Thyroid gland (tissue), 4 donors: ENCODE measurements around the gene CREB3L1.

Experiments
- CTCF ChIP-seq, 6 experiments: fragments of 200-600 bp in 3 of 6; fragments of 450-650 bp in 3 of 6; sonication (generic) in 3 of 6; IDR thresholded peaks; one replicate each; pipeline ENCODE4 v1.5.1; 2016 to 2019; ENCODE audit warnings: antibody characterized with exemption in 6 of 6, mild to moderate bottlenecking in 2 of 6, inconsistent platforms in 1 of 6, moderate library complexity in 1 of 6
- POLR2A ChIP-seq, 2 donors: fragments of 450-650 bp; IDR thresholded peaks; one replicate each; pipeline ENCODE4 v1.6.1; 2017; ENCODE audit warnings: antibody characterized with exemption in 2 of 2, mild to moderate bottlenecking in 2 of 2, moderate library complexity in 1 of 2

GRCh38 chr11:46338988-46339666, 61.7 kb downstream of the CREB3L1 start:
- TF ChIP-seq CTCF (IDR thresholded peaks at IDR 0.05) = no peak
- no peak for TF ChIP-seq POLR2A (IDR thresholded peaks at IDR 0.05)
